B cell (primary cell): Measurements from ENCODE around the gene TMEM25. TPM values are rescaled to one million over a fixed set of nuclear protein-coding genes. Genes with fewer than 3 reads are reported as not detected.

ENCODE experiments used
- ATAC-seq: fragments of 200-7000 bp; cut with Tn5 transposase; one replicate; pipeline ENCODE4 v1.10.0; 2021; ENCODE audit warnings: low read depth, mild to moderate bottlenecking, moderate number of reproducible peaks, moderate library complexity
- CTCF ChIA-PET: fragments of 350-600 bp; sonication (Branson Sonifier 250); formaldehyde crosslinking; loops from one replicate; lab custom pipeline; 2021; ENCODE audit warnings: antibody characterized with exemption, inconsistent platforms; lab: Charles Lee
- POLR2A ChIA-PET: fragments of 350-600 bp; sonication (Branson Sonifier 250); formaldehyde crosslinking; loops from one replicate; lab custom pipeline; 2021; ENCODE audit warnings: antibody characterized with exemption; lab: Charles Lee
- DNase-seq: peaks from one replicate; pipeline ENCODE4 v3.0.0; 2013
- H2AFZ ChIP-seq: 2 replicates; pipeline ENCODE4 v1.6.1; 2012; ENCODE audit warnings: mild to moderate bottlenecking, low read depth, low read length; ENCODE audit not compliant: insufficient read depth, poor library complexity, severe bottlenecking
- H3K27ac ChIP-seq, 2 donors: 1 replicate in 1 of 2; 2 replicates in 1 of 2; pipeline ENCODE4 v1.5.1; 2012 to 2013; ENCODE audit warnings: low read length in 2 of 2, mild to moderate bottlenecking in 2 of 2, moderate library complexity in 1 of 2
- H3K27me3 ChIP-seq, 4 experiments: fragments of 200-600 bp in 1 of 4; sonication (generic) in 1 of 4; replicated peaks in 1 of 4; 1 replicate in 2 of 4; 2 replicates in 2 of 4; pipeline versions ENCODE4 v1.6.1 to v1.7.0; 2013 to 2016; ENCODE audit warnings: low read length in 3 of 4, mild to moderate bottlenecking in 2 of 4, mixed read lengths in 1 of 4, moderate library complexity in 1 of 4; ENCODE audit not compliant: insufficient read depth in 4 of 4, control insufficient read depth in 3 of 4; ENCODE audit errors: control extremely low read depth in 1 of 4
- H3K36me3 ChIP-seq, 2 experiments: replicated peaks in 1 of 2; 1 replicate in 1 of 2; 2 replicates in 1 of 2; pipeline versions ENCODE4 v1.6.1 to v1.7.1; 2013; ENCODE audit warnings: low read length in 1 of 2; ENCODE audit not compliant: insufficient read depth in 2 of 2, control insufficient read depth in 1 of 2; ENCODE audit errors: control extremely low read depth in 1 of 2, extremely low read depth in 1 of 2
- H3K4me1 ChIP-seq, 2 donors: fragments of 200-600 bp in 1 of 2; sonication (generic) in 1 of 2; 1 replicate in 1 of 2; 2 replicates in 1 of 2; pipeline versions ENCODE4 v1.5.1 to v1.6.1; 2013 to 2017; ENCODE audit warnings: low read length in 2 of 2; ENCODE audit not compliant: control insufficient read depth in 2 of 2, insufficient read depth in 2 of 2
- H3K4me2 ChIP-seq: replicated peaks from 2 replicates; pipeline ENCODE3; 2012; ENCODE audit warnings: mild to moderate bottlenecking, low read depth, low read length; ENCODE audit not compliant: poor library complexity, severe bottlenecking
- H3K4me3 ChIP-seq, 5 experiments: fragments of 200-600 bp in 1 of 5; sonication (generic) in 1 of 5; 1 replicate in 3 of 5; 2 replicates in 2 of 5; pipeline versions ENCODE4 v1.5.1 to v1.7.0; 2011 to 2016; ENCODE audit warnings: low read length in 4 of 5, mild to moderate bottlenecking in 4 of 5, low read depth in 2 of 5, control low read depth in 1 of 5, moderate library complexity in 1 of 5; ENCODE audit not compliant: insufficient read depth in 1 of 5; ENCODE audit errors: control extremely low read depth in 1 of 5, extremely low read depth in 1 of 5
- H3K79me2 ChIP-seq: fragments of 200-600 bp; sonication (generic); one replicate; pipeline ENCODE4 v1.6.0; 2016; ENCODE audit warnings: low read length; ENCODE audit not compliant: control insufficient read depth, insufficient read depth
- H3K9ac ChIP-seq: fragments of 200-600 bp; sonication (generic); 2 replicates; pipeline ENCODE4 v1.6.1; 2017; ENCODE audit warnings: mild to moderate bottlenecking, low read length, moderate library complexity
- H3K9me3 ChIP-seq, 3 donors: one replicate each; pipeline versions ENCODE4 v1.6.1 to v1.7.1; 2013; ENCODE audit warnings: low read length in 2 of 3; ENCODE audit not compliant: control insufficient read depth in 2 of 3, insufficient read depth in 1 of 3; ENCODE audit errors: control extremely low read depth in 1 of 3
- H4K20me1 ChIP-seq: 2 replicates; pipeline ENCODE4 v1.6.0; 2012; ENCODE audit warnings: mild to moderate bottlenecking, low read length; ENCODE audit not compliant: insufficient read depth, control insufficient read depth, poor library complexity, severe bottlenecking
- H3K27ac Mint-ChIP-seq: one replicate; pipeline ENCODE4 v1.8.0; 2021; ENCODE audit warnings: mixed read lengths
- H3K27me3 Mint-ChIP-seq: one replicate; pipeline ENCODE4 v1.8.0; 2021; ENCODE audit warnings: mixed read lengths
- H3K4me1 Mint-ChIP-seq: one replicate; pipeline ENCODE4 v1.8.0; 2021; ENCODE audit warnings: mixed read lengths
- H3K4me3 Mint-ChIP-seq: one replicate; pipeline ENCODE4 v1.8.0; 2021; ENCODE audit warnings: mixed read lengths
- H3K9me3 Mint-ChIP-seq: one replicate; pipeline ENCODE4 v1.8.0; 2022; ENCODE audit warnings: mixed read lengths; ENCODE audit not compliant: insufficient read depth
- CTCF ChIP-seq: fragments of 200-600 bp; IDR thresholded peaks from one replicate; pipeline ENCODE4 v1.8.0; 2022; ENCODE audit warnings: antibody characterized with exemption, mild to moderate bottlenecking
- EZH2 ChIP-seq: IDR thresholded peaks from 2 replicates; pipeline ENCODE4 v1.6.1; 2012; ENCODE audit warnings: borderline replicate concordance, low read depth, mild to moderate bottlenecking, moderate library complexity, low read length; ENCODE audit not compliant: insufficient read depth, poor library complexity, severe bottlenecking
- WGBS: methylation state at CpG from one replicate; pipeline ENCODE4 v1.1.5; 2013; ENCODE audit warnings: missing lambda C conversion rate; ENCODE audit not compliant: insufficient coverage; 5-methylcytosine and 5-hydroxymethylcytosine counted together
- intact Hi-C: fragments of 100-400 bp; cut with micrococcal nuclease; formaldehyde crosslinking; loops from one replicate; pipeline ENCODE4 v1.10.0; 2022
- polyA plus RNA-seq: library from polyadenylated mRNA; depleted of rRNA; stranded (reverse); fragments of >200 nt; gene quantifications from 2 replicates; pipeline ENCODE4 v1.2.3, GENCODE V29; 2012
- total RNA-seq, 2 donors: library from RNA; stranded (reverse); fragments of 120-200 nt in 1 of 2; gene quantifications; 1 replicate in 1 of 2; 2 replicates in 1 of 2; pipeline versions ENCODE4 v1.2.3 to v1.2.4, GENCODE V29; 2013 to 2022

Gene TMEM25
- total and polyA plus RNA-seq, 2 donors (not counting 1 experiment from before 2014, with no cell fraction given) = 16.9 to 21.4 TPM

- Histone ChIP-seq H3K27ac (no peak overlapping the region), H3K4me1 (no peaks in the 10 kb centered on the region), H3K27me3 (no peaks in the 10 kb centered on the region), H3K79me2 (no peaks in the 10 kb centered on the region), H4K20me1 (no peaks in the 10 kb centered on the region), H3K36me3 (peaks cover 6 to 13% of the 10 kb centered on the region in 2 experiments), H3K4me2 (no peak overlapping the region), H3K4me3 (no peak overlapping the region), H2AFZ (no peak overlapping the region), H3K9ac (no peak overlapping the region), H3K9me3 (no peaks in the 10 kb centered on the region)
- Mint-ChIP-seq H3K27ac (no peak overlapping the region), H3K9me3 (no peaks in the 10 kb centered on the region), H3K4me1 (no peaks in the 10 kb centered on the region), H3K4me3 (no peak overlapping the region), H3K27me3 (no peaks in the 10 kb centered on the region)
- intact Hi-C loops = no loop called here
- ChIA-PET POLR2A (no interaction called here), CTCF (no interaction called here)
- TF ChIP-seq EZH2 = no peak
- TF ChIP-seq CTCF = no peak
- no peak for DNase-seq
- no peak for ATAC-seq
- 95% methylated on average over 4 of the region's 5 CpGs for WGBS
These were observed 14.5 kb downstream of the TMEM25 start for GRCh38 chr11:118545533-118545932.

GRCh38 chr11:118547132-118547531, 16.1 kb downstream of the TMEM25 start:
- no peak overlapping the region for H3K27ac ChIP-seq
- Mint-ChIP-seq H3K9me3 (no peaks in the 10 kb centered on the region), H3K4me1 (no peaks in the 10 kb centered on the region), H3K27me3 (no peaks in the 10 kb centered on the region), H3K4me3 (no peak overlapping the region), H3K27ac (no peak overlapping the region)
- no peak overlapping the region for H3K4me3 ChIP-seq
- H3K79me2 ChIP-seq = no peaks in the 10 kb centered on the region
- no peak overlapping the region for H2AFZ ChIP-seq
- intact Hi-C loops = no loop called here
- ATAC-seq = no peak
- no peaks in the 10 kb centered on the region for H4K20me1 ChIP-seq
- H3K9me3 ChIP-seq = no peaks in the 10 kb centered on the region
- POLR2A ChIA-PET = no interaction called here
- DNase-seq = no peak
- peaks cover 6 to 13% of the 10 kb centered on the region in 2 experiments for H3K36me3 ChIP-seq
- no peak overlapping the region for H3K4me2 ChIP-seq
- no peak for TF ChIP-seq CTCF
- H3K4me1 ChIP-seq = no peaks in the 10 kb centered on the region
- H3K9ac ChIP-seq = no peak overlapping the region
- H3K27me3 ChIP-seq = no peaks in the 10 kb centered on the region
- WGBS = 100% methylated on average over 2 of the region's 2 CpGs
- CTCF ChIA-PET = interaction anchor here (0.5 kb wide), 1 partner anchor 108 kb away, joined by 3 read pairs; no protein-coding TSS in a partner anchor
